Renal cortical epithelial cell (primary cell): Measurements from ENCODE around the gene FARP1. TPM values are rescaled to one million over a fixed set of nuclear protein-coding genes. Genes with fewer than 3 reads are reported as not detected.
A peak's percentile ranks its signal among the peaks of the same experiment; 100 is the strongest.

Experiments
- DNase-seq: peaks from one replicate; pipeline ENCODE4 v3.0.0-alpha.2; 2011; ENCODE audit warnings: low read depth
- total RNA-seq: library from RNA; depleted of rRNA; stranded (reverse); fragments of >200 nt; gene quantifications from 2 replicates; pipeline ENCODE4 v1.2.3, GENCODE V29; 2014

The FARP1 gene
- 51.4 and 261 TPM in 2 replicates for total RNA-seq

- DNase-seq, result no peak
Measured at GRCh38 chr13:98142380-98143156, at the start of gene FARP1. FARP1 (plus strand) TSS chr13:98143094; CDS start chr13:98213243, 70,149 bp downstream.

DNA sequence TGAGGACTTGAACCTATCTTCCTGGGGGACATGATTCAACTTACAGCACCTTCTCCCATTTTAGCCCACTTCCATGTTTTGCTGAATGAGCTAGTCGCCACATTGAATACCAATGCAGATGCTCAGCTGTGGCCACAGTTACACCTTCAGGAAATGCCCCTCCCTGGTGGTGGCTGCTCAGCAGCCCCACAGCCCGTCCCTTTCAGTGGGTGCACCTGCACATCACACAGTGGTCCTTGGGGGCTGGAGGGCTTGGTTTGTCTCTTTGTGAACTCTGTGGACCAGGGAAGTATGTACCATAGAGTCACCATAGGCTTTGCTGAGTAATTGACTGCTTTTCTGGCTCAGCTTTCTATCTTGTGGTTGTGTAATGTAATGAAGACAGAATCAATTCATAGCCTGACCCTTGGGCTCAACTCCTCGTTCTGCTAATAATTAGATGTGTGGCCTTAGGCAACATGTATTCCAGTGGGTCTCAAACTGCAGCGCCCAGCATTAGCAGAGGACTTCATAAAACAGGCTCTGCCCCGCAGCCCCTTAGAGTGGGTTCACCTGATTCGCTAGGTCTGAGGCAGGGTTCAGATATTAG lies 48.1 kb upstream of the FARP1 start:
- DNase-seq, result no peak

GRCh38 chr13:98096059-98096458 lies 46.8 kb upstream of the FARP1 start:
- no peak for DNase-seq

DNA sequence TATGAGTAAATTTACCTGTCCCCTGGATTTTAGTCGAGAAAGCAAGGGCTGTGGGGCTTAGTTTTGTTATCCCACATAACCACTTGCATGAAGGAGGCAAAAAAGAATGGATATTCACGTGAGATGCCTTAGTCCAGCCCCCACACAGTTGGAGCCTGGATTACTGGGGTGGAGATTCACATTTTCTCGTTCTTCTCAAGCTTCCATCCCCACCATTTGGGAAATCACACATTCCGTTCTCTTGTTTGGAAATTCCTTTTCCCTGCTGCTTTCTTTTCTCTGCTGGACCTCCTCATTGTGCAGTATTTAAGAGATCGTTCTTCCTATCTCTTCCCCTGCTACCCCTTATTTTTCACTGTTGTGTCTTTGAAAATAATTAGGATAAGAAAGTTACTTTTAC lies 45.1 kb upstream of the FARP1 start:
- no peak for DNase-seq

DNA sequence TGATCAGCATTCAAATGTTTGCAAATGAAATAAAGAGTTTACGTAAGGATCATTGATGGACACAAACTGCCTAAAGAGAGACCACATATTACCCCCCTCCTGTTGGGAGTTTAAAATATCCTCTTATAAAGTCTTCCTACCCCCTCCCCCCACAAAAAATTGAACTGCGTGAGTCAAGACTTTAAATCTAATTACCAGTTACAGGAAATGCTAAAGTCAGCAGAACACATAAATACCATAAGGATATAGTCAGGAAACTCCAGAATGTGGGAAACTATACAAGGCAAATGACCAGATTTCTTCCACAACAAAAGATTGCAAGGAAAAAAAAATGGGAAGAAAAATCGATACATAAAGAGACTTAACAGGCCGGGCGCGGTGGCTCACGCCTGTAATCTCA lies 44.4 kb upstream of the FARP1 start:
- DNase-seq, result no peak

- DNase-seq, result no peak
Measured at GRCh38 chr13:98099627-98100026, 43.3 kb upstream of the FARP1 start.

GRCh38 chr13:98100481-98100880 lies 42.4 kb upstream of the FARP1 start:
- no peak for DNase-seq

GRCh38 chr13:98103531-98103930 lies 39.4 kb upstream of the FARP1 start:
- no peak for DNase-seq

DNA sequence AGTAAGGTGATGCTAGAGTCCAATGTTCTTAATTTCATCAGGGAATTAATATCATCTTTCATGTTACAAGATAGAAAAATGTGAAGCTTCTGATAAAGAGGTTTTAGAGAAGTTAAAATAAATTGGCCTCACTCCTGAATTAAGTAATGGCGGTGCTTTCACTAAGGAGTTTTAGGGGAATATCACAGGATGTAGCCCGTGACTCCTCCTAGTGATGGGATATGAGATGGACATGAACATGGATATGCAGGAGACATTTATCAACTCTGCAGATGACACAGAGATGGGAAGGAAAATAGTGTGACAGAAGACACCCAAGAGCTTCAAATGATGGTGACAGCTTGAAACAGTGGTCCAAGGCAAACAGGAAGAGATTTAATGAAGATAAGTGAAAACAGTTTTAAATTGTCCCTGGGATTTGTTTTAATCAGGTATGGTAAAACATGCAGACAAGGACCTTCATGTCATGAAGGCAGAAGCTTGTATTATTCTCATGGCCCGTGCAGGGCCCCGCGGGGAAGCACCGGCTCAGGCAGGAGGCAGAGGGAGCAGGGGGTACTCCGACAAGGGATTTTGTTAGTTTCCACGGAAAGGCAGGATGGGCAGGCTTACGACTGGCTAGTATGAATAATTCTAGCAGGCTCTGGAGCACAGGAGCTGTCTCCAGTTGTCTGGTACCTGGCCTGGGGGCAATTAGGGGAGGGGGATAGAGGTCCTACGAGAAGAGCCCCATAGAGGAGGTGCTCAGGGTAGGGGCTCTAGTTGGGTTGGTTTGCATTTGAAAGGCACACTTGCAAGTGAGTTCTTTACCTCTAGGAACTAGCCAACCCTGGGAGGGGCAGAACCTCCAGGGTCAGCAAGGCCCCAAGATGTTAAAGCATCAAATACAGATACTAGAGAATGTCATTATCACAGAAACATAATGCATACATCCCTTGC lies 38.7 kb upstream of the FARP1 start:
- peak; percentile 13 for DNase-seq

DNA sequence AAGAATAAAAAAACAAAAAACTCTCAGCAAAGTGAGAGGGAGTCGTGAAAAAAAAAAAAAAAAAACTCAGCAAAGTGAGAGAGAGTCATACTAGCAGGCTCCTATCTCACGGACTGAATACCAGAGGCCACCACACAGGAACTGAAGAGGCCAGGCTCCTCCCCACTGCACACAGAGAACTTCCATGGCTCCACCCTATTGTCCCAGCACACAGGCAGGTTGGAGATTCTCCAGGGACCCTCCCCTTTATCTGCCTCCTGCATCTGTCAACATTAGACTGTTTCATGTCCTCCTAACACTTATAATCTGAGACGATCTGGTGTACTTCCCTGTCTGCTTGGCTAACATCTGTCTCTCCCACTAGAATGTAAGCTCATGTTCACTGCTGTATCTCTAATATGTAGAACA lies 37.0 kb upstream of the FARP1 start:
- no peak for DNase-seq

DNA sequence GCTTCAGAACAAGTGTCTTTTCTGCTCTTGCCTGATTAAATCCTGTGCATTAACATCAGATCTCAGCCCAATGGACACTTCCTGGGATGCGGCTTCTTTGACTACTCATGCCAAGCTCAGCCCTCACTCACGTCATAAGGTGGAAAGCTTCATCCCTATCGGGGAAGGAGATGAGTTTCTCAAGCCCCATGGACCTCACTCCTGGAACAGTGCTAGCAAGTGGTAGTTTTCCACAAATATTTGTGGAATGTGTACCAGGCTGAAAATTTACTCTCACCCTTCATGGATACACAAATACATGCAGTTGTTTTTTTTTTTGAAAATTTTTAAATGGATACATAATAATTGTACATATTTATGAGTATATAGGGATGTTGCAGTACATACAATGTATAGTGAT lies 34.6 kb upstream of the FARP1 start:
- no peak for DNase-seq

DNA sequence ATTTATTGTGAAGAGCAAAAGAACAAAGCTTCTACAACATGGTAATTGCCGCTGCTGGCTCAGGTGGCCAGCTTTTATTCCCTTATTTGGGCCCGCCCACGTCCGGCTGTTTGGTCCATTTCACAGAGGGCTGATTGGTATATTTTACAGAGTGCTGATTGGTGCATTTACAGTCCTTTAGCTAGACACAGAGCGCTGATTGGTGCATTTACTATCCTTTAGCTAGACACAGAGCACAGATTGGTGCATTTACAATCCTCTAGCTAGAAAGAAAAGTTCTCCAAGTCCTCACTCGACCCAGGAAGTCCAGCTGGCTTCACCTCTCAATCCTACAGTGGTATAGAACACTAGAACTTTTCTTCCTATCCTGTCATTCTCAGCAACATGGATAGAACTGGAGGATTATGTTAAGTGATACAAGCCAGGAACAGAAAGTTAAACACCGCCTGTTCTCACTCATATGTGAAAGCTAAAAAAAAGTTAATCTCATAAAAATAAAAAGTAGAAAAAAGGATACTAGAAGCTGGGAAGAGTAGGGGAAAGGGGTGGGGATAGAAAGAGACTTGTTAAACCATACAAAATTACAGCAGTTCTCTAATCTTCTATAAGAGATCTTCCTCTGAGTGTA lies 33.6 kb upstream of the FARP1 start:
- DNase-seq, result no peak

- DNase-seq, result no peak
Measured at GRCh38 chr13:98110749-98111148, 32.1 kb upstream of the FARP1 start.

GRCh38 chr13:98111168-98112098 lies 31.5 kb upstream of the FARP1 start:
- DNase-seq, result no peak

DNA sequence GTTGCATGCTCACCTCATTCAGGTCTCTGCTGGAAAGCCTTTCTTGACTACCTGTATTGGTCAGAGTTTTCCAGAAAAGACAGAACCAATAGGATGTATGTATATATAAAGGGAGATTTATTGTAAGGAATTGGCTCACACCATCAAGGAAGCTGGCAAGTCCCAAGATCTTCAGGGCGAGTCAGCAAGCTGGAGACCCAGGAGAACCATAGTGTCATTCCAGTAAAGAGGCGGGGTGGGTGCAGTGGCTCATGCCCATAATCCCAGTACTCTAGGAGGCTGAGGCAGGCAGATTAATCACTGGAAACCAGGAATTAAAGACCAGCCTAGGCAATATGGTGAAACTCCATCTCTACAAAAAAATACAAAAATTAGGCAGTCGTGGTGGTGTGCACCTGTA lies 30.4 kb upstream of the FARP1 start:
- DNase-seq, result no peak

DNA sequence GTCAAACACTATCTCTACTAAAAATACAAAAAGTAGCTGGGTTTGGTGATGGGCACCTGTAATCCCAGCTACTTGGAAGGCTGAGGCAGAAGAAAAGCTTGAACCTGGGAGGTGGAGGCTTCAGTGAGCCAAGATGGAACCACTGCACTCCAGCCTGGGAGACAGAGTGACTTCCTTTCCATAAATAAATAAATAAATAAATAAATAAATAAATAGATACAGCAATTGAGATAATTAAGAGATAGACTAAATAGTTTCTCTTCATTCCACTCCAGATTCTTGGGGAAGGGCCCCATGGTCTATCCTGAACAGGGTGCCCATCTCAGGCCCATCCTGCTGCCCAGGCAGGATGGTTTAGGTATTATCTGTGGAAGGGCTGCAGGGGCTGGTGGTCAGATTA lies 24.0 kb upstream of the FARP1 start:
- no peak for DNase-seq

DNA sequence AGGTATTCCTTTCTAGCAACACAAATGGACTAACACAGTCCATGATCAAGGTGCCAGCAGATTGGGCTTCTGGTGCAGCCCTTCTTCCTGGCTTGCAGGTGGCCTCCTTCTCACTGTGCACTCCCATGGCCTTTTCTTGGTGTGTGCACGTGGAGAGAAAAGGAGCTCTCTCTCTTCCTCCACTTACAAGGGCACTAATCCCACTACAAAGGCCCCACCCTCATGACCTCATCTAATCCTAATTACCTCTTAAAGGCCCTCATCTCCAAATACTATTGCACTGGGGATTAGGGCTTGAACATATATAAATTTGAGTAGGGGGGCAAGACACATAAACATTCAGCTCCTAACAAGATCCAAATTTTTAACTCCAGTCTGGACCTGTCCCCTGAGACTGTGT lies 19.7 kb upstream of the FARP1 start:
- no peak for DNase-seq

DNA sequence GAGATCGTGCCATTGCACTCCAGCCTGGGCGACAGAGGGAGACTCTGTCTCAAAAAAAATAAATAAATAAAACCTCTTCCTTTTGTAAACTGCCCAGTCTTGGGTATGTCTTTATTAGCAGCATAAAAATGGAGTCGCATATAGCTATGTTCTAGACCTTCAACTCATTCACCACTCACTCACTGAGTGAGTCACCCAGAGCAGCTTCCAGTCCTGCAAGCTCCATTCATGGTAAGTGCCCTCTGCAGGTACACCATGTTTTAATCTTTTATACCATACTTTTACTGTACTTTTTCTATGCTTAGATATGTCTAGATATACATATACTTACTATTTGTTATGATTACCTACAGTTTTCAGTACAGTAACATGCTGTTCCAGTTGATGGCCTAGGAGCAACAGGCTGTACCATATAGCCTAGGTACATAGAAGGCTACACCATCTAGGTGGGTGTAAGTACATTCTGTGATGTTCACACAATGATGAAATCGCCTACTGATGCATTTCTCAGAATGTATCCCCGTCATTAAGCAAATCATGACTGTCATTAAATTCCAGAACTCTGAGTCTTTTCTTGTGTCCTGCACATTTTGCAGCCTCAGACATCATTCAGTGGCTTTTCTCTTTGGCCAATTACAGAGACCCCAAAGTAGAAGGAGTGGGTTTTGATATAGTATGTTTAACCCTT lies 13.7 kb upstream of the FARP1 start:
- DNase-seq, result peak; percentile 38

- DNase-seq, result peak; percentile 68
Measured at GRCh38 chr13:98133946-98134345, 8.9 kb upstream of the FARP1 start.

DNA sequence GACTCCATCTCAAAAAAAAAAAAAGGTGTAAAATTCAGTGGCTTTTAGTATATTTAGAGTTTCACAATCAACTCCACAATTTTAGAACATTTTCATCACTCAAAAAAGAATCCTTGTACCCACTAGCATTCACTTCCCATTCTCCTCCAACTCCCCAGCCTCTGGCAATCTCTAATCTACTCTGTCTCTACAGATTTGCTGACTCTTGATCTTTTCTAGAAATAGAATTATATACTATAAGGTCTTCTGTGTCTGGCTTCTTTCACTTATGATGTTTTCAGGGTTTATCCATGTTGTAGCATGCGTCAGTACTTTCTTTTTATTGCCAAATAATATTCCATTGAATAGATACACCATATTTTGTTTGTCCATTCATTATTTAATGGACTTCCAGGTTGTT lies 8.0 kb upstream of the FARP1 start:
- DNase-seq, result no peak
